ENCODE results near the gene KIR3DL1.
"Not testable (repeated sequence)": the region's sequence is repeated elsewhere in the genome, so short reads cannot be mapped to it uniquely, and the experiment has no call there.

KIR3DL1 gene

GRCh38 chr19:54816251-54816650 is at the start of gene KIR3DL1:
TSS of gene KIR3DL1 (plus strand) at chr19:54816468.
- not testable (repeated sequence) for DNase-seq

GRCh38 chr19:54769646-54770045 is 46.6 kb upstream of the KIR3DL1 start, which contains the start of gene KIR2DL1:
TSS of gene KIR2DL1 (plus strand) at chr19:54769793. CDS start at chr19:54769851, 58 bp downstream.
- not testable (repeated sequence) for DNase-seq

DNA sequence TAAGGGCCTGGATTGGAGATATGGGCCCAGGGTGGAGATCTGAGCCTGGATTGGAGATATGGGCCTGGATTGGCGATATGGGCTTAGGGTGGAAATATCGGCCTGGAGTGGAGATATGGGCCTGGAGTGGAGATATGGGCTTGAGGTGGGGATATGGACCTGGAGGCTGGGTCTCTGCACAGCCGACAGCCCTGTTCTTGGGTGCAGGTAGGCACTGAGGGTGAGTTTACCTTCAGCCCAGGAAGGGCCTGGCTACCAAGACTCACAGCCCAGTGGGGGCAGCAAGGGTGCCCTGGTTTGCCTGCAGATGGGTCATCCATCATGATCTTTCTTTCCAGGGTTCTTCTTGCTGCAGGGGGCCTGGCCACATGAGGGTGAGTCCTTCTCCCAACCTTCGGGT is 45.8 kb upstream of the KIR3DL1 start:
- not testable (repeated sequence) for DNase-seq

GRCh38 chr19:54771018-54771960 is 45.0 kb upstream of the KIR3DL1 start:
- not testable (repeated sequence) for DNase-seq

- DNase-seq: not testable (repeated sequence)
Observed at GRCh38 chr19:54772666-54773065, 43.6 kb upstream of the KIR3DL1 start.

- DNase-seq: not testable (repeated sequence)
Observed at GRCh38 chr19:54775095-54775815, 41.0 kb upstream of the KIR3DL1 start.

GRCh38 chr19:54775830-54776229 is 40.4 kb upstream of the KIR3DL1 start:
- DNase-seq: not testable (repeated sequence)

GRCh38 chr19:54777851-54778250 is 38.4 kb upstream of the KIR3DL1 start:
- DNase-seq: not testable (repeated sequence)

DNA sequence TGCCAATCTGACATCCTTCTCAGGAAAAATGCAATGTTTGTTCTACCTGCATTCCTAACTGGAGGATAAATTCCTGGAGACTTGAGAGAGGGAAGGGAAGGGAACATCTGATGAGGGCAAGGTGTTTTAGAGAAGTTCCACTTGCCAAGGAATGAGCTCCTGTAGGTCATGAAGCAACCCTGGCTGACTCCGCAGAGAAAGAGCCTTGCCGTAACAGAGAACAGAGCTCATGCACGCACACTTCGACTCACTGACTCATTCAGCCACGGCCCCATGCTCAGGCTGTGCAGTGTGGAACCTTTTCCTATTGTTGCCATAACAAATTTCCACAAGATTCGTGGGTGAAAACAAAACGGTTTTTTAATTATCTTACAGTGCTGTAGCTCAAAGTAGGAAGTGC is 37.4 kb upstream of the KIR3DL1 start:
- DNase-seq: not testable (repeated sequence)

GRCh38 chr19:54782916-54783315 is 33.4 kb upstream of the KIR3DL1 start:
- DNase-seq: not testable (repeated sequence)

DNA sequence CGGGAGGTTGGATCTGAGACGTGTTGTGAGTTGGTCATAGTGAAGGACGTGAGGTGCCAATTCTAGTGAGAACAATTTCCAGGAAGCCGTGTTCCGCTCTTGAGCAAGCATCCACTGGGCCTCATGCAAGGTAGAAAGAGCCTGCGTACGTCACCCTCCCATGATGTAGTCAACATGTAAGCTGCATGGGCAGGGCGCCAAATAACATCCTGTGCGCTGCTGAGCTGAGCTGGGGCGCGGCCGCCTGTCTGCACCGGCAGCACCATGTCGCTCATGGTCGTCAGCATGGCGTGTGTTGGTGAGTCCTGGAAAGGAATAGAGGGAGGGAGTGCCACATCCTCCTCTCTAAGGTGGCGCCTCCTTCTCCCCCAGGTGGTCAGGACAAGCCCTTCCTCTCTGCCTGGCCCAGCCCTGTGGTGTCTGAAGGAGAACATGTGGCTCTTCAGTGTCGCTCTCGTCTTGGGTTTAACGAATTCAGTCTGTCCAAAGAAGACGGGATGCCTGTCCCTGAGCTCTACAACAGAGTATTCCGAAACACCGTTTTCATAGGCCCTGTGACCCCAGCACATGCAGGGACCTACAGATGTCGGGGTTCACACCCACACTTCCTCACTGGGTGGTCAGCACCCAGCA is 30.1 kb upstream of the KIR3DL1 start:
- not testable (repeated sequence) for DNase-seq

DNA sequence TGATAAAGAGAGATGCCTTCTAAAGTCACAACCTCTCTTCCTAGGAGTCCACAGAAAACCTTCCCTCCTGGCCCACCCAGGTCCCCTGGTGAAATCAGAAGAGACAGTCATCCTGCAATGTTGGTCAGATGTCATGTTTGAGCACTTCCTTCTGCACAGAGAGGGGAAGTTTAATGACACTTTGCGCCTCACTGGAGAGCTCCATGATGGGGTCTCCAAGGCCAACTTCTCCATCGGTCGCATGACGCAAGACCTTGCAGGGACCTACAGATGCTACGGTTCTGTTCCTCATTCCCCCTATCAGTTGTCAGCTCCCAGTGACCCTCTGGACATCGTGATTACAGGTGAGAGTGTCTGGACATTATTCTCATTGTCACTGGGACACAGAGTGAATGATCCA is 28.1 kb upstream of the KIR3DL1 start:
- not testable (repeated sequence) for DNase-seq

DNA sequence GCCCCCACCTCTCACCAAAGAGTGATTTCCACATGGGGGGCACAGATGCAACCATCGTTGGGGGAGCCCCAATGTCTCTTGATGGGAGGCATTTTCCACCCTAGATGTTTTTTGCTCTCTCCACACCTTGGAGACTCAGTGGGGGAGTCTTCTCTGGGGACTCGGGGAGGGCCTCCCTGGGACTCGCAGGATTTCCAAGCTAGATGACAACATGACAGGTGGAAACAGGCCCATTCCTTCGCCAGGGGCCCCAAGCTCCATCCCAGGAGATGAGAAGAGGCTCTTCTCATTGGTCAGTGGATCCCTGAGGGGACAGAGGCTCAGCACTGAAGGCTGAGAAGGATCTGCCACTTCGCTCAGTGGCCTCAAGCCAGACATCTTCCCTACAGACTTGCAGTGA is 25.6 kb upstream of the KIR3DL1 start:
- no peak for DNase-seq

DNA sequence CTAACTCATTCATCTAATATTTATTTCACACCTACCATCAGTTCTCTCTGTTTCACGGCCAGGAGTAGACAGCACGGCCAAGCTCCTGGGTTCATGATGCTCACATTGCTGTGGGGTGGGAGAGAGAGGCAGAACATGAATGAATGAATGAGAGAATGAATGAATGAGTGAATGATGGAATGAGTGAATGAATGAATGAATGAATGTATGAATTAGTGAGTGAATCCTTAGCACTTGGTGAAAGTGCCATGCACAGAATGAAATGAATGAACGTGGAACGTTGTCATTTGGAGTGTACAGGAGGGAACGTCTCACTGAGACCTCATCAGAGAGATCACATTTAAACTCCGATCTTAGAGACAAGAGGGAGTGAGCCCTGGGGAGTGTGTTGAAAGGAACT is 24.8 kb upstream of the KIR3DL1 start:
- no peak for DNase-seq

DNA sequence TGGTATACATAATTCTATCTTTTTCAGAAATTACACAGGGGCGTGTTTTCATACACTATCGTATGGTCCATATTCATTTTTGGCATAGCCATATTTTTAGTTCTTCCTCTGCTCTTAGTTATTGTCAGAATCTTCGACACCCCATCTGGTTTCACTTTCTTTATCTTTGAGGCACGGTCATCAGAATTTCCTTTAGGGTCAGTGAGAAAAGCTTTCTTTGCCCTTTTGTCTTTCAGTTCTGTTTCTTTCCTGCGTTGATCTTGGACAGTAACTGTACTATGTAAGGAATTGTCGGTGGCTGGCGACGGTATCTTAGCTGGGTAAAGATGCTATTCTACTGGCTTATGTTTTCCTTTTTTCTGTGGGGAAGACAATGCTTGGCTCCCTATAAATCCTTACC is 23.5 kb upstream of the KIR3DL1 start:
- no peak for DNase-seq

DNA sequence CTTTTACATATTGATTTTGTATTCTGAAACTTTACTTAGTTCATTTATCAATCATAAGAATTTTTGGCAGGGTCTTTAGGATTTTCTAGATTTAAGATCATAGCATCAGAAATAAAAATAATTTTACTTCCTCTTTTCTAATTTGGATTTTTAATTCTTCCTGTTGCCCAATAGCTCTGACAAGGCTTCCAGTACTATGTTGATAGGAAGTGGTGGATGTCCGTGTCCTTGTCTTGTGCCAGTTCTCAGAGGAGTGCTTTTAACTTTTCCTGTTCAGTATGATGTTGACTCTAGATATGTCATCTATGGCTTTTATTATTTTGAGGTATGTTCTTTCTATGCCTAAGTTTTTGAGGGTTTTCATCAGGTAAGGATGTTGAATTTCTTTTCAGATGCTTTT is 20.5 kb upstream of the KIR3DL1 start:
- DNase-seq: no peak

DNA sequence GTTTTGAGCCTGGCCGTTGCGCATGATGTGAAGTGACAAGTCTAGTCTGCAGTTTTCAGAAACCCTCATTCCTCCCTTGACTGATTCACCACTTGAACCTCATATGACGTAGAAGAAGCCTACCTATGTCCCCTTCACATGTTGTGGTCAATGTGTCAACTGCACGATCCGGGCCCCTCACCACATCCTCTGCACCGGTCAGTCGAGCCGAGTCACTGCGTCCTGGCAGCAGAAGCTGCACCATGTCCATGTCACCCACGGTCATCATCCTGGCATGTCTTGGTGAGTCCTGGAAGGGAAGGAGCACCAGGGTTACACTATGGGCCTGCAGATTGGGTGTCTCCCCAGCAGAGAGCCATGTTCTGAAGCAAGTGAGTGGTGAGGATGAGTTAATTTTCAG is 12.9 kb upstream of the KIR3DL1 start, which contains the start of gene KIR2DL4:
TSS of gene KIR2DL4 (plus strand) at position 201 of the 400 bp plus-strand sequence. CDS start at position 243, 42 bp downstream.
- no peak for DNase-seq

GRCh38 chr19:54804101-54804500 is 12.2 kb upstream of the KIR3DL1 start:
- no peak for DNase-seq

DNA sequence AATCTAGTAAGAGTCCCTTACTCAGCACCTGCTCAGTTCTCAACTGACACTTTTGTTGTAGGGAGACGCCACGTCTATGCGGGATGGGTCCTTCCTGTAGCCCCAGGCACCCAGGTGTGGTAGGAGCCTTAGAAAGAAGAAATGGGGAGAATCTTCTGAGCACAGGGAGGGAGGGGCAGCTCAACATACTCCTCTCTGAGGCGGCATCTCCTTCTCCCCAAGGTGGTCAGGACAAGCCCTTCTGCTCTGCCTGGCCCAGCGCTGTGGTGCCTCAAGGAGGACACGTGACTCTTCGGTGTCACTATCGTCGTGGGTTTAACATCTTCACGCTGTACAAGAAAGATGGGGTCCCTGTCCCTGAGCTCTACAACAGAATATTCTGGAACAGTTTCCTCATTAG is 11.7 kb upstream of the KIR3DL1 start:
- no peak for DNase-seq

- DNase-seq: no peak
Observed at GRCh38 chr19:54805665-54806515, 10.4 kb upstream of the KIR3DL1 start.

GRCh38 chr19:54806516-54806838 is 9.8 kb upstream of the KIR3DL1 start:
- DNase-seq: no peak

DNA sequence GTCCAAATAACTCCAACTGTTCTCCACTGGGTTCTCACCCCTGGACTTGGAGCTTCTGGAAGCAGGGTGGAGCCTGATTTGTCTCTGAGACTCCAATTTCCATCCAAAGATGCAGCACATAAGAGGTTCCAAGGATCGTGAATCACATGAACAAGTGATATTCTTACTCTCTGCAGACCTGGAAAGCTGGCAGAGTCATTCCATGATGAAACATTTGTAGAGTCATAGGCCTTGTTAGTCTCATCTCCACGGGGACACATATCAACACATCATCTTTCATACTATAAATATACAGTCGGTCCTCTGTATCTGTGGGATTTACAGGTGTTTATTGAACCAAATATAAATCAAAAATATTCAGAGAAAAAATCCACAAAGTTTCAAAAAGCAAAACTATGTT is 1.7 kb upstream of the KIR3DL1 start:
- DNase-seq: not testable (repeated sequence)
